Fibroblast of skin of scalp (primary cell): ENCODE data around the gene COL15A1.

Experiments used
- DNase-seq: peaks from one replicate; pipeline ENCODE4 v3.0.0-alpha.2; 2013

COL15A1 gene

DNA sequence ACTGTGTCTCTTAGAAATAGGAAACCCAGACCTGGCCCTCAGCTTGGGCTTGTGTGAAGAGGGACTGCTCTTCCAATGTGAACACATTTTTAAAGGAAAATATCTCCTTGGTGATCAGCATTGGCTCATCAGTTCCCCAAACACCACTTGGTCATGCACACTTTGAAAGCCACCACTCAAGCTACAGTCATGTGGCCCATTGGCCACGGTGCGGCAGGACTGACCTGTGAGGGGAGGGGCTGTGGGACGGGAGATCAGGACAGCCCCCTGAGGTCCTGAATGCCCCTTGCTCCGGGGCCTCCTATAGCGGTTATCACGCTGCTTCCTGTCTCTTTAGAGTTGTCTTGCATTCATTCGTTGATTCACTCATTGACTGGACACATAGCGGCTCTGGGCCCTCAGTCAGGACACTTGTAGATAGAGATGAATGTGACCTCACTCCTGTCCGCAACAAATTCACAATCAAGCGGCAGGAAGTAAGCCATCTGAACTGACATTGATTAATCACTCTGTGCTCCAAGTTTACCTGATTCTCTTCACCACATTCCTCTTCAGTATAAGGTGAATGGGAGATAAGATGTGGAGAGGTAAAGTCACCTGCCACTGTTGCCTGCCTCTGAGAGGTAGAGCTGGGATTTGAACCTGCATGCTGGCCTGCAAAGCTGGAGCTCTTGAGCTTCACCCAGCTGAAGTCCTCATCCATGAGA is 73.1 kb downstream of the COL15A1 start:
- no peak for DNase-seq

- DNase-seq: no peak
Measured at GRCh38 chr9:99018653-99019052, 74.9 kb downstream of the COL15A1 start.

- peak; percentile 96 for DNase-seq
Measured at GRCh38 chr9:99019510-99020331, 76.0 kb downstream of the COL15A1 start.

GRCh38 chr9:99020786-99021436 is 77.2 kb downstream of the COL15A1 start:
- no peak for DNase-seq

DNA sequence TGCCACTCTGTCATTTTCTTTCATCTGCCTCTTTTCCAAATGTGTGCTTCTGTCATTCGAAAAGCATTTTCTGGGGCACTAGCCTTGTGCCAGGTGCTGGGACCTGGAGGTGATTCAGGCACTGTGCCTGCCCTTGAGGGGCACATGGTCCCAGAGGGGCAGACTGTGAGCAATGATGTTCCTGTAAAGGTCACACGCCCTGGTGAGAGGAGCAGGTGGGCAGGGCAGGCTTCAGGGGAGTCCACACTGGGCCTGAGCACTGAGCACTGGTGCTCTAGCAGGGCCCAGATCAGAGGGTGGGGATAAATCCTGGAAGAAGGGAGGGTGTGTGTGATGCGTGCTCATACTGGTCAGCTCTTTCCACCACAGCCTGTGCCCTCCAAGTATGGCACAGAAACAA is 77.8 kb downstream of the COL15A1 start:
- no peak for DNase-seq

- DNase-seq: no peak
Measured at GRCh38 chr9:99023231-99023630, 79.5 kb downstream of the COL15A1 start.

DNA sequence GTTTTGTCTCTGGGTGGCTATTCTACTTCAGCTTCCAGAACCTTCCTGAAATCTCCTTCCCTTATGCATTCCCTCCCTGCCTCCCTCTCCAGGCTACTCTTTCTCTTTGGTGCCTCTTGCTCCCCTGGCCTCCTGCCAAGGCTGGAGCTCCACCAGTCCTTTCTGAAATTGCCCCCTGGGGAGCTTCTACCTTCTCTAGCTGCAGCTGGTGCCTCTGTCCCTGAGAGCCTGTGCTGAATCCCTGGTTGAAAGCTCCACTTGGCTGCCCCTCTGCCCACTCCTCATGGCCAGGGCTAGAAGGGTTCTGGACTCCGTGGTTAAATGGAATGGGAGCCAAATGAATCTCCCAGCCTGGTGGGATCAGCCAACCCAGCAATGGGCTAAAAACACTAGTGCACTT is 80.1 kb downstream of the COL15A1 start:
- peak; percentile 77 for DNase-seq

GRCh38 chr9:99024959-99025358 is 81.3 kb downstream of the COL15A1 start:
- no peak for DNase-seq

DNA sequence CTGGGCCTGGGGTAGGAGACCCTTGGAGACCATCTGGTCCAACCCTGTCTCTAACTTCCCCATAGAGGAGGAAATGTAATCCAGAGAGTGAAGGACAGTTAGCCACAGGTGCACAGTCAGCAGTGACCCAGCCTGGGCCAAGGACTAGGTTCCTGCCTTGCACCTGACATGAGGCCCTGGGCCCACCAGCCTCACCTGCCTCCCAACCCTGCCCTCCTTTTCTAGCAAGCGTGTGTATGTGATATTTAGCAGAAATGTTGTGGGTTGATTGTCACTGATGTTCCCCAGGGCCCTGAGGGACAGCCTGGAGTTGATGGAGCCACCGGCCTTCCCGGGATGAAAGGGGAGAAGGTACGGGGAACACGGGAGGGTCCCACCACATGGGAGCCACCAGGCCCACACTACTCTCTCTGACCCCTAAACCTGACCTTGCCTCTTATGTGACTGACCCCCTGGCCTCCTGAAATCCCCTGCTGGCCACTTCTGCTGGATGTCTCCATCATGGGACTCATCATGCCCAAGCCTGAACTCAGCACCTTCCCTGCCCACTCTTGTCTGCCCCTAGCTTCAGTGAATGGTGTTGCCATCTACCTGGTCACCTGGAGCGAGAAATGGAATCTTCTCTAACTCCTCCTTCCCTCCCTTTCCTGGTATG is 82.0 kb downstream of the COL15A1 start:
- DNase-seq: no peak

DNA sequence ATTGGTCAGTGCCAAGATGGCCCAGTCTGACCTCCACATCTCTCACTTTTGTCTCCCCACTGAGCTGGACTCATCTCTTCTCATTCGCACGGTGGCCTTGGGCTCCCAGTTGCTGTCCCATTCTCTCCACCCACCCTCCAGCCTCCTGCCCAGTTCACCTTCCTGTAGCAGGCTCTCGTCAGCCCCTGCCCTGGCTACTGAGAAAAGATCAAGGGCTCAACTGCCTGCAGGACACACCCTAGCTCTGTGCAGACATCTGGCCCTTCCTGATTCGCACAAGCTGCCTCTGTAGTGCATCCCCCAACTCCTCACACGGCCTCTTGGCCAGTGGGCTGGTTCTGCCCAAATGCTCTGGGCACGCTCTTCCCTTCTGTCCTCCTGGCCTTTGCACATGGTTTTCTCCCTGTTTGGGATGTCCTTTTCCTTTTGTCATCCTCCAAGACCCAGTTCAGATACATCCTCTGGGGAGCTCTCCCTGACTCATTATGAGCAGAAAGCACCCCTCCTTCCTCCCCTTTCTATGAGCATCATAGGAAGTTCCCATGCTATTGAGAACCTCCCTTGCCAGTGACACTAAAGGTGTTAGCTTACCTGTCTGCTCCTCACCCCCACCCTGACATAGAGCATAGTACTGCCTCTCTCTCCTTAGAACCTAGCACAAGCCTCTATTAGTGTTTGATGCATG is 82.7 kb downstream of the COL15A1 start:
- DNase-seq: no peak

DNA sequence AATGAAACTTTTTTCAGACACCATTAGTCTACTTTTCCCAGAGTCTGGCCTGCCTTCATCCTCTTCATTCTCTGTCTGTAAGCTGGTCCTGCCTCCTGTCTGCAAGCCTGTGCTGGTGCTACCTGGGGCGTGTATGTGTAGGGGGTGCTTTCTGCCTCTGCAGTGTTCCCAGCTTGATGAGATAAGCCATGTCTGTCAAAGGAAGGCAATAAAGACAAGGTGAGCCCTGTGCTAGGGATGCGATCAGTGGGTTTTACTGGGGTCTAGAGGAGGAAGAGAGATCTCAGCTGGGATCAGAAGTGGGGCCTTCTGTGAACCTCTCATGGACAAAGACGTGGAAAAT is 83.2 kb downstream of the COL15A1 start:
- no peak for DNase-seq

- DNase-seq: no peak
Measured at GRCh38 chr9:99027443-99027842, 83.7 kb downstream of the COL15A1 start.

DNA sequence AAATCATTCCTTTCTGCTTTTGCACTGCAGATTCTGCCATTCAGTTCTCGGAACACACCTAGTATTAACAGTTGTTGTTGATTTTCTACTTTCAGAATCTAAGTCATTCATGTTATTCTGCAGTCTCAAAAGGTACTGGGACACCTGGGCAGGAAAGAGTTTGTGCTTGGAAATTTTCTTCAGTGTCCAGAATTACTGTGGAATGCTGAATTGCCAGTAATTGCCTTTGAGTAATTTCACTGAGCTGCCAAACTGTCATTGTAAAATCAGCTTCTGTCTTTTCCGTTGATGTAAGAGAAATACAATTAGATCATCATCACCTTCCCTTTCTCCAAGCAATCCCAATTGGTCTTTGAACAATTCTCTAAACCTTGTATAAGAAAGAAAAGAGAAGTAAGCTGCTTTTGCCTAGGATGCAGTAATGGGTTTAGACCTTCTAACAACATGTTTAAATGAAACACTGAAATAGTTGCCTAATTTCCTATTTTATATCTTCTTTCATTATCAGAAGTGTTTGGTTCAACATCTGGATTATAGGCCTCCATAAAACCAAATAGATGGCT is 85.5 kb downstream of the COL15A1 start:
- no peak for DNase-seq

- peak; percentile 98 for DNase-seq
Measured at GRCh38 chr9:99030092-99030511, 86.4 kb downstream of the COL15A1 start.

DNA sequence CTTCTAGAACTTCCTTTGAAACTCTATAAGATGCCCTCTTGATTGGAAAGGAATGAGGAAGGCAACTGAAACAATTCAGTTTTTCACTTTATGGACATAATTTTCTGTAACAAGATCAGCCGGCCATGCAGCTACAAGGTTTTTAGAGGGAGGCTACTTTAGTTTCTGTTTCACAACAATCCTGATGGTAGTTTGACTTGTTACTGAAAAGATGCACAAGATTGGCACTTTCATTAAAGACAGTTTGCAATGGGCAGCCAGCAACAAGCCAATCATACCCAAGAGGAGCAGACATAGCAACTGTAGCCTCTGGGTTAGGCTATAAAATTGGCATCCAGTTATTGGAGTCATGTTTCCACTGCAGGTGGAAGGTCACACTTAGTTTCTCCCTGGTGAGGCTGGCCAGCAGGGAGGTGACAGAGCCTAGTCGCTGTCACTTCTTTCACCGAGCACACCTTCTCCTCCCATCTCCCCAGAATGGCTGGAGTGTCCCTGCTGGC is 87.0 kb downstream of the COL15A1 start:
- no peak for DNase-seq

GRCh38 chr9:99031319-99031718 is 87.6 kb downstream of the COL15A1 start:
- no peak for DNase-seq

GRCh38 chr9:99031994-99032393 is 88.3 kb downstream of the COL15A1 start:
- no peak for DNase-seq

GRCh38 chr9:99034149-99034548 is 90.4 kb downstream of the COL15A1 start:
- no peak for DNase-seq

DNA sequence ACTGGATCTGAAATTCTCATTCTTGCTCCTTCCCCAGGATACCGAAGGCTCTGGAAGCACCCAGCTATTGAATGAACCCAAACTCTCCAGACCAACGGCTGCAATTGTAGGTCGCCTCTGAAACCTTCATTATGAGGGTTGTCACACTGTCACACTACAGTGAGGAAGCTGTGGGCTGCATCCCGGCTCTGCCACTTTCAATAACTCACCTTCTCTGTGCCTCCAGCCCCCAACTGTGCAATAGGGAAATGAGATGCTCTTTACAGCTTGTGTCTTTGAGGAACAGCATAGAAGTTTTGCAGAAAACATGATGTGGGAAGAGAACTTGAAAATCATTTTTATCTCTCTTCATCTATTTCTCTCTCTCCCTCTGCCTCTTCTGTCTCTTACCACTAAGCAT is 91.6 kb downstream of the COL15A1 start:
- no peak for DNase-seq

DNA sequence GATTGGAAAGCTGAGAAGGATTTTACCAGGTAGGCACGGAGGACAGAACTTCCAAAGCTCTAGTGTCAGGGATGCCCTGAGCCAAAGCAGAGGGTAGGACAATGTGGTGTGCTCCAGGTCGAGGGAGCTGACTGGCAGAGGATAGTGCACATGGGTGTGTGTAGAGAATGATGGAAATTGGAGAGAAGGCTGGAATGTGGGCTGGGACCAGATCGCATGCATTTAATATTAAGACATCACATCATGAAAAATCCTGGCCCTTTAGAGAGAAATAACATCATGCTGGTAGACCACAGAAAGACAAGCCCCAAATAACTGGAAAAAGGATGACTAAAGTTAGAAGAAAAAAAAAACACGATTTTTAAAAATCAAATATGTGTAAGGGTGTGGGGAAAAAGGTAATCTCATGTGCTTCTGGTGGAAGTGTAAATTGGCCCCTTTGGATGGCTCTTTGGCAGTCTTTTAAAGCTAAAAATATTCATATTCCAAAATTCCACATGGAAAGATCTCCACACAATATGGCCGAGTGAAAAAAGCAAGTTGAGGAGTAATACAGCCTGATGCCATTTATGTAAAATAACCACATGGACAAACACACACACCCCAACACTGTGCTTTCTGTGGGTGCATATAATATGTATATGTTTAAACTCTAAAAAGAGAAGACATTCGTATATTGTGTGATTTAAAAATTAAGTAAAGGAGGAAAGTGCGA is 94.2 kb downstream of the COL15A1 start:
- DNase-seq: peak; percentile 89

GRCh38 chr9:99038484-99038820 is 94.7 kb downstream of the COL15A1 start:
- DNase-seq: no peak
